ENCODE data around the gene GPR25. TPM values are rescaled to one million over a fixed set of nuclear protein-coding genes. Genes with fewer than 3 reads are reported as not detected.

Gene GPR25
- polyA plus RNA-seq, 1 donor = not detected

DNA sequence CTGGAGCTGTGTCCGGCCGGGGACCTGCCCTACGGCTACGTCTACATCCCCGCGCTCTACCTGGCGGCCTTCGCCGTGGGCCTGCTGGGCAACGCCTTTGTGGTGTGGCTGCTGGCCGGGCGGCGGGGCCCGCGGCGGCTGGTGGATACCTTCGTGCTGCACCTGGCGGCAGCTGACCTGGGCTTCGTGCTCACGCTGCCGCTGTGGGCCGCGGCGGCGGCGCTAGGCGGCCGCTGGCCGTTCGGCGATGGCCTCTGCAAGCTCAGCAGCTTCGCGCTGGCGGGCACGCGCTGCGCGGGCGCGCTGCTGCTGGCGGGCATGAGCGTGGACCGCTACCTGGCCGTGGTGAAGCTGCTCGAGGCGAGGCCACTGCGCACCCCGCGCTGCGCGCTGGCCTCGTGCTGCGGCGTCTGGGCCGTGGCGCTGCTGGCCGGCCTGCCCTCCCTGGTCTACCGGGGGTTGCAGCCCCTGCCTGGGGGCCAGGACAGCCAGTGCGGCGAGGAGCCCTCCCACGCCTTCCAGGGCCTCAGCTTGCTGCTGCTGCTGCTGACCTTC is 412 bp downstream of the GPR25 start:
- no peak for DNase-seq

DNA sequence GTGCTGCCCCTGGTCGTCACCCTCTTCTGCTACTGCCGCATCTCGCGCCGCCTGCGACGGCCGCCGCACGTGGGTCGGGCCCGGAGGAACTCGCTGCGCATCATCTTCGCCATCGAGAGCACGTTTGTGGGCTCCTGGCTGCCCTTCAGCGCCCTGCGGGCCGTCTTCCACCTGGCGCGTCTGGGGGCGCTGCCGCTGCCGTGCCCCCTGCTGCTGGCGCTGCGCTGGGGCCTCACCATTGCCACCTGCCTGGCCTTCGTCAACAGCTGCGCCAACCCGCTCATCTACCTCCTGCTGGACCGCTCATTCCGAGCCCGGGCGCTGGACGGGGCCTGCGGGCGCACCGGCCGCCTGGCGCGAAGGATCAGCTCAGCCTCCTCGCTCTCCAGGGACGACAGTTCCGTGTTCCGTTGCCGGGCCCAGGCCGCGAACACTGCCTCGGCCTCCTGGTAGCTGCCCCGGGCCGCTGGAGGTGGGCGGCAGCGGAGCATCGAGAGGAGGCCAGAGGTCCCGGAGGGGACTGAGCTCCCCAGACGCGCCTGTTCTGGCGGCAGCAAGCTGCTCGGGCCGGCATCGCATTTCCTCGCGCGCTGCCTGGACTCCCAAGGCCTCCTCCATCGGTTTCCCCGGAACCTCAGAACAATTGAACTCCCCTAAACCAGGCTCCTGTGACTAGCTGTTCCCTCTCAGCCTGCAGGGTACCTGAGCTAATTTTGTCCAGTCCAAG is 1.1 kb downstream of the GPR25 start:
- DNase-seq = no peak

GRCh38 chr1:200874694-200875093 is 1.9 kb downstream of the GPR25 start:
- DNase-seq = no peak

- no peak for DNase-seq
These were observed 2.6 kb downstream of the GPR25 start for GRCh38 chr1:200875416-200875815.

- DNase-seq = no peak
These were observed 4.2 kb downstream of the GPR25 start for GRCh38 chr1:200877010-200877409.

GRCh38 chr1:200877839-200878551 is 5.2 kb downstream of the GPR25 start:
- DNase-seq = no peak

DNA sequence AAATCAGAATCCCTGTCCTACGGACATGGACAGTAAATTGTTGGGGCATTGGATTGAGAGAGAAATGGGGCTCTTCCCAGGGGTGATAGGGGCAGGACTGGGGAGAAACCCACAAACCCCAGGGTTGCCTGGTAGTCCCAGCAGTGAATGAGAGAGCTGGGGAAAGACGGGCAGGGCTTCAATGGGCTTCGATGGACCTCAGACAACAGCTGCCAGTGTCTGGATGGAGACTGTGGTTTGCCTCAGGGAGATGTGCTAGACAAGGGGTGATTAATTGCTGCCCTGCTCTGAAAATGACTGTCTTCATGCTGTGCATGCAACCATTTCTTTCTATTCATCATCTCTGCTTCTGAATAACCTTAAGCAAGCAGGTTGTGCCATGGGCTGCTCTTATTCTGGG is 7.4 kb downstream of the GPR25 start:
- no peak for DNase-seq

- no peak for DNase-seq
These were observed 10.3 kb downstream of the GPR25 start for GRCh38 chr1:200883118-200883517.

DNA sequence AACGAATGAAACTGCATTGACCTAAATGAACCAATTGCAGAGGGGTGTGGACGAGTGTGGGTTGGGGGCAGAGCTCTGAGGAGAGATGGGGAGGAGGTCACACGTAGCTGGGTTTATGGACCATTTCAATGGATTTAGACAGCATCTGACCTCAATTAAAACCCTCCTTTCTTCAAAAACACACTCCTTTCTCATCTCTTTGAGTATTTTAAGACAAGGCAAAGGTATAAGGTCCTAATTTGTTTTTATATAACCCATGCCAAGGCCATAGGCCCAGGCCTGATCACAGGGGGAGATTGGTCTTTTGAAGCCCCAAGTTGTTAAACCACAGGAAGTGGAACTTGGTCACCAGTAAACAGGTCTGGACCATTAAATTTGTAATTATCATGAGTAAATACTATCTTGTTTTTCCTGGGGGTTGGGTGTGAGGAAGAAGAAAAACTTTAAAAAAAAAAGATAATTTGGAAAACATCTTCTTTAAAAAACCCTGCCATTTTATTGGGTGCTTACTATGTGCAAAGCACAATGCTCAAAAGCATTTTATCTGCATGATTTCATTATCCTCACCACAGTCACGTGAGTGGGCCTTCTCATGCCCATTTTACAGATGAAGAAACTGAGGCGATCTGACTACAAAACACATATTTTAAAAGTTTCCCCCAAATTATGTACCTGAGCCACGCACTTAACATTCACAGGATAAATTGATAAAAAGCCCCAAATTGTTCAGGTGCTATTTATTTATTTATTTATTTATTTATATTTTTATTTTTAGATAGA is 13.0 kb downstream of the GPR25 start:
- no peak for DNase-seq

- DNase-seq = no peak
These were observed 13.8 kb downstream of the GPR25 start for GRCh38 chr1:200886594-200886993.

- DNase-seq = no peak
These were observed 14.3 kb downstream of the GPR25 start for GRCh38 chr1:200887036-200887435.

GRCh38 chr1:200887772-200888348 is 15.1 kb downstream of the GPR25 start:
- DNase-seq = no peak

DNA sequence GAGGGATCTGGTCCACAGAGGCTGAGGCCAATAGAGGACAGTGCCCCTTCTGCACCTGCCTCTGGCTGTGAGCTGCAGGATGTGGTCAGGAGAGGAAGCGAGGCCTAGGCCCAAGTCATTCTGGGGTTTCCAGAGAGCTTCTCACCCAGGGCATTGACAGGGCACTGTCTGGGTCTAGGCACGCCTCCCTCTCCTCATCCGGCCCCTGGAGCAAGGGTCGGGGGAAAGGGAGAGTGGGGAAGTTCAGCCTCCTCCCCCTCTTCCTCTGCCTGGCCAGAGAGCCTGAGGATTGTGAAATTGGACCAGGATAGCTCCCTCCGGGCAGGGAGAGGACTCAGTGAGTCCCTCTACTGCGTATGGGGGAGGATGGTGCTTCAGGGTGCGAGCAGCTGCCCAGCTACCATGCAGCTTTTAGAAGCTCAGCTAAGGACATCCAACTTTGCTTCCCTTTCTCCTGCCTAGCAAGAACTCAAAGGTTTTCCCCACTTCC is 15.6 kb downstream of the GPR25 start:
- DNase-seq = no peak

DNA sequence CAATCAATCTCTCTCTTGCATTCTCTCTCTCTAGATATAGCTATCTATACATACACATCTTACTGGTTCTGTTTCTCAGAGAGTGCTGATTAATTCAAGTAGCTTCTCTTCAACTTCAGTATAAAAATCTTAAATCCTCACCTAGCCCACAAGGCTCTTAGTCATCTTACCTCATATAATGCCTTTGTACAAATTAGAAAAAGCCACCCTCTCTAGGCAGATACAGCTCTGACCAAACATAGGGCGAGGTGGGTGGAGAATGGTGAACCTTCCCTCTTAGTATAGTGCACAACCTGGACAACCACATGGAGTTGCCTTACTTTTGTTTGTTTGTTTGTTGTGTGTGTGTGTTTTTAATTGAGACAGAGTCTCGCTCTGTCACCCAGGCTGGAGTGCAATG is 16.8 kb downstream of the GPR25 start:
- DNase-seq = no peak

DNA sequence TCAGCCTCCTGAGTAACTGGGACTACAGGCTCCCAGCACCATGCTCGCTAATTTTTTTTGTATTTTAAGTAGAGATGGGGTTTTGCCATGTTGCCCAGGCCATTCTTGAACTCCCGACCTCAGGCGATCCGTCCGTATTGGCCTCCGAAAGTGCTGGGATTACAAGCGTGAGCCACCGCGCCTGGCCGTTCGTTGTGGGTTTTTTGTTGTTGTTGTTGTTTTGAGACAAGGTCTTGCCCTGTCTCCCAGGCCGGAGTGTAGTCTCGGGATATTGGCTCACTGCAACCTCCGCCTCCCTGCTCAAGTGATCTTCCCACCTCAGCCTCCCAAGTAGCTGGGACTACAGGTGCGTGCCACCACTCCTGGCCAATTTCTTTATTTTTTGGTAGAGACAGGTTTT is 17.2 kb downstream of the GPR25 start:
- DNase-seq = no peak

DNA sequence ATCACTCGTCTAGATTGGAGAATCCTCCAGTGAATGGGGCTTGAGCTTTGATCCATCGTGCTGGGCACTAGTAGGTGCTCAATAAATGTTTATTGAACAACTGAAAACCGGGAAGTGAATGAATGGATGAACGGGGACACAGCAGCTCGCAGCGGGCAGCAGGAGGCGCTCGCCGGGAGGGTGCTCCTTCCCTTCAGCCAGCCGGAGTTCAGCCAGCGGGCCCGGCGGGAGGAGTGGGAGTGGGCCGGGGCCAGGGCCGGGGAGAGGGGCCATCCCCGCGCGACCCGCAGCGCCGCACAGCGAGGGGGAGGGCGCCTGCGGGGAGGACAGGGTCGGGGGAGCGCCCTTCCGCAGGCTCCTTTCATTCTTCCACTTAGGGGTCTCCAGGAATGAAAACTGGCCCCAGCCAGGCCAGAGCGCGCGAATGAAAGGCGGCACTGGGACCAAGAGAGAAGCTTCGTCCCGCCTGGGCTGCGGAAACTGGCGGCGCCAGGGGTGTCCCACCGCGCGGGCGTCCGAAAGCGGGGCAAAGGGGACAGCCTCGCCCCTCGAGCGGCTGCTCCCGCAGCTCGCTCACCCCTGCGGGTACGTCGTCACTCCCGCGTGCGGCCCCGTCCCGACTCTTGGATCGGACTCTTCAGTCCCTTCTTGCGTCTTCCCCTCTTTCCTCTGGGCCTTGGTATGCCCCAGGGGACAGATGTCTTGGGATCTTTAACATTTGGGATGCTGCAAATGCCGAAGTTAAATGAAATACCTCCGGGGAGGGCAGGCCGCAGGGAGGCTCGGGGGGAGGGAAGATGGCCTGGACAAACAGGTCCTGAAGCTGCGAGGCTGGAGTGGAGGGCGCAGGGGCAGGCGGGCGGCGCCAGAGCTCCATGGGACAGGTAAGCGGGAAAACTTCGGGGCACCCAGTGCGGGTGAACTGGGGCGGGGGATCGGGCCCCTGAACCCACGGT is 18.3 kb downstream of the GPR25 start:
- peak; percentile 72 for DNase-seq

GRCh38 chr1:200891774-200892157 is 19.0 kb downstream of the GPR25 start:
- no peak for DNase-seq

- no peak for DNase-seq
These were observed 19.8 kb downstream of the GPR25 start for GRCh38 chr1:200892546-200892945.

DNA sequence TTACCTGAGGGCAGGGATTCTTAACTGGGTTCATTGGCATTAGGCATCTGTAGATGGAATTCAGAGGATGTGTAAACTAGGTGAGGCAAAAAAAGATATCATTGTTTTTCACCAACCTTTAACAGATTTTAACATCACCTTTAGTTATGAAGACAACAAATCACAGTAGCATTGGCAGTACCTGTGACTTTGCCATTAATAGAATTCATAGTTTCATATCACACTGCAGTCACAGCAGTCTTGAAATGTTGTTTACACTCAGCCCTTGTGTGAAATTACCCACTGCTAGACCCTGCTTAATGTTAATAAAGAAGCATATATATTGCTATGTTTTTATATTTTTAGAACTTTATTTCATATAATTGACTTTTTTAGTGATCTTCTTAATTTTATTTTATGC is 20.2 kb downstream of the GPR25 start:
- DNase-seq = no peak

GRCh38 chr1:200893411-200893901 is 20.7 kb downstream of the GPR25 start:
- no peak for DNase-seq
